Measurements from ENCODE around the gene ITGB3. TPM values are rescaled to one million over a fixed set of nuclear protein-coding genes. Genes with fewer than 3 reads are reported as not detected.

Gene ITGB3
- total RNA-seq, 2 donors from 2014 or later = 2.0 to 2.1 TPM

DNA sequence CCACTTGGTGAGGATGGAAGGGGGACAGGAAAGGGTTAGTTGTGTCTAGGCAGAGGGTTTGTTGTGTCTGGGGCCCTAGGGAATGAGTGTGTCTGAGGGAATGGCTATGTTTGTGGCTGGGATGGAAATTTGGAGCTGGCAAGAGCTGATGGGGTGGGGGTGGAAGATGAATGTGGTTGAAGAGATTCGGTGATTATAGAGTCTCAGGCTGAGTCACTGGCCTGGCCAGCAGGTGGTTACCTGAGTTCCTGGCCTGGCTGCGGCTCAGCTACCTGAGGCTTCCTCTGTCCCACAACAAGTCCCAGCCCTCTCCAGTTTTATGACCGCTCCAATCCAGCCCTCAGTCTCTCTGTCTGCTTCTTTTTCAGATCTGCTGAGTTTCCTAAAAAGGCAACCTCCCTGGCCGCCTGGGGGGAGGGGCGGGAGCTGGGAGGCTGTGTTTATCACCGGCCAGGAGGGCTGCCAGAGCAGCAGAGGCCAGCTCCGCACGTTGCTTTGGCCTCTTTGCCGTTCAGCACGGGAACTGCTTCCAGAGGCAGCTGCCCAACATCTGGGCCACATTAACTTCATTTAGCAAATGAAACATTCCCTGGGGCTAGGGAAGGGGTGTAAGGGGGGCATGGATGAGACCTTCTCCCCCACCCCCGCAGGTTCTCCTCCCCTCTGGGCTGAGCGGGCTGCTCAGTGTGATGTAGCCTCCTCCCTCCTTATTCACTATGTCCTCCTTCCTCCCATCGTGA lies 21.8 kb downstream of the ITGB3 start:
- TF ChIP-seq, protein P1, sequence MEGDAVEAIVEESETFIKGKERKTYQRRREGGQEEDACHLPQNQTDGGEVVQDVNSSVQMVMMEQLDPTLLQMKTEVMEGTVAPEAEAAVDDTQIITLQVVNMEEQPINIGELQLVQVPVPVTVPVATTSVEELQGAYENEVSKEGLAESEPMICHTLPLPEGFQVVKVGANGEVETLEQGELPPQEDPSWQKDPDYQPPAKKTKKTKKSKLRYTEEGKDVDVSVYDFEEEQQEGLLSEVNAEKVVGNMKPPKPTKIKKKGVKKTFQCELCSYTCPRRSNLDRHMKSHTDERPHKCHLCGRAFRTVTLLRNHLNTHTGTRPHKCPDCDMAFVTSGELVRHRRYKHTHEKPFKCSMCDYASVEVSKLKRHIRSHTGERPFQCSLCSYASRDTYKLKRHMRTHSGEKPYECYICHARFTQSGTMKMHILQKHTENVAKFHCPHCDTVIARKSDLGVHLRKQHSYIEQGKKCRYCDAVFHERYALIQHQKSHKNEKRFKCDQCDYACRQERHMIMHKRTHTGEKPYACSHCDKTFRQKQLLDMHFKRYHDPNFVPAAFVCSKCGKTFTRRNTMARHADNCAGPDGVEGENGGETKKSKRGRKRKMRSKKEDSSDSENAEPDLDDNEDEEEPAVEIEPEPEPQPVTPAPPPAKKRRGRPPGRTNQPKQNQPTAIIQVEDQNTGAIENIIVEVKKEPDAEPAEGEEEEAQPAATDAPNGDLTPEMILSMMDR (IDR thresholded peaks at IDR 0.05) = peak in 1 of 7 experiments; percentile 5
- TF ChIP-seq POLR2A (IDR thresholded peaks at IDR 0.05) = no peak
- 20 to 33% methylated on average over 13 of the region's 13 CpGs for WGBS, 2 donors
- H3K27ac ChIP-seq = peak overlapping the region in 3 of 4 donors; percentile 3 to 38 (median 15)
- no peaks in the 10 kb centered on the region for H3K27me3 ChIP-seq
- peak; percentile 61 for ATAC-seq
- no peaks in the 10 kb centered on the region for H3K9me3 ChIP-seq
- intact Hi-C loops (cut with DNase I) = no loop called here
- H3K4me3 ChIP-seq = no peak overlapping the region
- peaks cover 25% of the 10 kb centered on the region for H3K4me1 ChIP-seq
- no peaks in the 10 kb centered on the region for H3K36me3 ChIP-seq (replicated peaks in 1 of 2; ENCODE audit: insufficient read depth in 1 of 2, low read depth in 2 of 2)
- DNase-seq = peak; percentile 51 to 70 (median 60)

DNA sequence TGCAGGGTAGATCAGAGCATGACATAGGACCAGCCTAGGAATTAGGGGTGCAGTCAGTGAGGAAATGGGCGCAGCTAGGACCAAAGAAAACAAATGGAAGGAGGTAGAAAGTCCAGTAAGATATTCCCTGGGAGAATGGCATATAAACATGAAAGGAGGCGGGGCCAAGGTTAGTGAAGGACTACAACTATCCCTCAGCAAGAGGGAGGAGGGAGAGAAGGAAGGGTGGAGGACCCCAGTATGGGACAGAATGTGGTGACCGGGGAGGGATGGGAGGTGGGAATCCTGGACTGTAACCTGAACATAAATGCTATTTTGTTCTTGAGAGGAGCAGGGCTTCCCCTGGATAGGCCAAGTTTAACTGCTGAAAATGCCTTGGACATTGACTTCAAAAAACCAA lies 22.8 kb downstream of the ITGB3 start:
- peak overlapping the region; percentile 3 to 20 (median 6) for H3K27ac ChIP-seq
- H3K4me3 ChIP-seq = no peak overlapping the region
- ATAC-seq (no peak), DNase-seq (no peak)
- intact Hi-C loops (cut with DNase I) = no loop called here
- H3K27me3 ChIP-seq = no peaks in the 10 kb centered on the region
- no peaks in the 10 kb centered on the region for H3K36me3 ChIP-seq (replicated peaks in 1 of 2; ENCODE audit: insufficient read depth in 1 of 2, low read depth in 2 of 2)
- H3K9me3 ChIP-seq = no peaks in the 10 kb centered on the region
- TF ChIP-seq, protein P1 (IDR thresholded peaks at IDR 0.05) = no peak
- TF ChIP-seq POLR2A (IDR thresholded peaks at IDR 0.05) = no peak
- peaks cover 25% of the 10 kb centered on the region for H3K4me1 ChIP-seq
- WGBS, 2 donors = 85 to 86% methylated on average over 3 of the region's 3 CpGs

DNA sequence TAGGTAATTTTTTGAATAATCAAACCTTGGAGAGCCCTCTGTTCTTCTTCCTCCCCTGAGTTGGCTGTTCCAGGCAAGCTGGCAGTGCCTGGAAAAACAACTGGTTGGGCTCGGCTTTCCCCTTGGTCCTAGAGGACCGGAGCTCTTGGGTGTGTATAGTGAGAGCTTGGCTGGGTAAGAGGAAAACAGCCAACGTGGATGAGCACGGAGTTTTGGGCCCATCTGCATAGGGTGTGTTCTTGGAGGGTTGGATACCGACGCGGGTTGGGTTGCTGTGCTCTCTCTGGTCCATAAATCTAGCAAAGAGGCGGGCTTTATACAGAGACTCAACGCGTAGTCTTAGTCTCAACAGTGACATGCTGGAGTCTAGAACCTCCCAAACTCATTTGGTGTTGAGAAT lies 23.2 kb downstream of the ITGB3 start:
- intact Hi-C loops (cut with DNase I) = no loop called here
- Histone ChIP-seq H3K36me3 (replicated peaks in 1 of 2; ENCODE audit: insufficient read depth in 1 of 2, low read depth in 2 of 2) (no peaks in the 10 kb centered on the region), H3K27me3 (no peaks in the 10 kb centered on the region), H3K27ac (peak overlapping the region in 3 of 4 donors; percentile 3 to 10 (median 5)), H3K4me1 (peaks cover 25% of the 10 kb centered on the region), H3K4me3 (no peak overlapping the region), H3K9me3 (no peaks in the 10 kb centered on the region)
- peak; percentile 80 for ATAC-seq
- DNase-seq = peak; percentile 66 to 79 (median 72)
- no peak for TF ChIP-seq POLR2A (IDR thresholded peaks at IDR 0.05)
- TF ChIP-seq, protein P1 (IDR thresholded peaks at IDR 0.05) = no peak
- 34 to 43% methylated on average over 10 of the region's 10 CpGs for WGBS, 2 donors

DNA sequence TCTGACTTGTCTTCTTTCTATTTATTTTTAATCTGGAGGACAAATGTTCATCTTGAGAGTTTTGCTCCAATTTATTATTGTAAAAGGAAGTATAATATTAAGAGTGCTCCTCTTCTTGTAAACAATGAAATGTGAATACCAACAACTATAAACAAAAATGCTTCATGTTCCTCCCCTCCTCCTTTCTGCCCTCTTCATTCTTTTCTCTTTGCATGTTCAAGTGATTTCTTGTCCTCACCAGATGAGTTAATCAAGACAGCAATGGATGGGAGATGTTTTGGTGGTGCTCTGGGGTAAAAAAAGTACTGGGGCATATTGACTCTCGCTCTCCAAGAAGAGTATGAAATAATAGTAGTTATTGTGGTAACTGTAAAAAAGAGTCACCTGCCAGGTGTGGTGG lies 24.3 kb downstream of the ITGB3 start:
- H3K4me3 ChIP-seq = no peak overlapping the region
- H3K36me3 ChIP-seq (replicated peaks in 1 of 2; ENCODE audit: insufficient read depth in 1 of 2, low read depth in 2 of 2) = no peaks in the 10 kb centered on the region
- intact Hi-C loops (cut with DNase I) = no loop called here
- peaks cover 25% of the 10 kb centered on the region for H3K4me1 ChIP-seq
- H3K9me3 ChIP-seq = no peaks in the 10 kb centered on the region
- no peak overlapping the region for H3K27ac ChIP-seq
- DNase-seq = no peak
- H3K27me3 ChIP-seq = no peaks in the 10 kb centered on the region
- ATAC-seq = no peak
- 93 to 94% methylated on average over 1 of the region's 1 CpG for WGBS, 2 donors
- TF ChIP-seq POLR2A (IDR thresholded peaks at IDR 0.05) = no peak
- TF ChIP-seq, protein P1 (IDR thresholded peaks at IDR 0.05) = no peak

DNA sequence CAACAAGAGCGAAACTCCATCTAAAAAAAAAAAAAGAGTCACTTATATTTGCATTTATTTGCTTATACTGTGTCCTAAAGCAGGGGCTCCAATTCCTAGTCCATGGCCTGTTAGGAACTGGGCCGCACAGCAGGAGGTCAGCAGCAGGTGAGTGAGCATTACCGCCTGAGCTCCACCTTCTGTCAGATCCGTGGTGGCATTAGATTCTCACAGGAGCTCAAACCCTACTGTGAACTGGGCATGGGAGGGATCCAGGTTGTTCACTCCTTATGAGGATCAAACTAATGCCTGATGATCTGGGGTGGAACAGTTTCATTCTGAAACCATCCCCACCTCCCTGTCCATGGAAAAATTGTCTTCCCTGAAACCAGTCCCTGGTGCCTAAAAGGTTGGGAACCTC lies 24.9 kb downstream of the ITGB3 start:
- Histone ChIP-seq H3K36me3 (replicated peaks in 1 of 2; ENCODE audit: insufficient read depth in 1 of 2, low read depth in 2 of 2) (no peaks in the 10 kb centered on the region), H3K4me1 (peaks cover 25% of the 10 kb centered on the region), H3K4me3 (no peak overlapping the region), H3K27me3 (no peaks in the 10 kb centered on the region), H3K27ac (peak overlapping the region in 2 of 4 donors; percentile 23 to 43), H3K9me3 (no peaks in the 10 kb centered on the region)
- no peak for ATAC-seq
- intact Hi-C loops (cut with DNase I) = no loop called here
- WGBS, 2 donors = 86 to 94% methylated on average over 4 of the region's 4 CpGs
- TF ChIP-seq POLR2A (IDR thresholded peaks at IDR 0.05) = no peak
- TF ChIP-seq, protein P1 (IDR thresholded peaks at IDR 0.05) = no peak
- DNase-seq = no peak
